Psoas muscle (tissue), 8 donors: Measurements from ENCODE around the gene SEPTIN3. TPM values are rescaled to one million over a fixed set of nuclear protein-coding genes. Genes with fewer than 3 reads are reported as not detected.

Experiments
- ATAC-seq, 4 donors: fragments of 200-7000 bp; cut with Tn5 transposase; one replicate each; pipeline ENCODE4 v1.9.1; 2020; ENCODE audit warnings: moderate library complexity in 3 of 4, mild to moderate bottlenecking in 2 of 4
- DNase-seq, 2 donors: peaks; one replicate each; pipeline ENCODE4 v3.0.0-alpha.2; 2020
- H3K27ac ChIP-seq: fragments of 200-600 bp; one replicate; pipeline ENCODE4 v1.8.0; 2022
- H3K27me3 ChIP-seq, 3 donors: fragments of 200-600 bp in 1 of 3; one replicate each; pipeline versions ENCODE4 v1.6.1 to v1.8.0; 2013 to 2022; ENCODE audit warnings: low read length in 2 of 3, mild to moderate bottlenecking in 2 of 3, moderate library complexity in 1 of 3; ENCODE audit not compliant: insufficient read depth in 3 of 3
- H3K36me3 ChIP-seq, 2 donors: fragments of 200-600 bp in 1 of 2; one replicate each; pipeline versions ENCODE4 v1.6.1 to v1.8.0; 2013 to 2022; ENCODE audit warnings: low read depth in 1 of 2, mild to moderate bottlenecking in 1 of 2, moderate library complexity in 1 of 2; ENCODE audit not compliant: insufficient read depth in 1 of 2
- H3K4me1 ChIP-seq: fragments of 200-600 bp; one replicate; pipeline ENCODE4 v1.8.0; 2022
- H3K4me3 ChIP-seq: fragments of 200-600 bp; one replicate; pipeline ENCODE4 v1.8.0; 2022; ENCODE audit warnings: mild to moderate bottlenecking
- H3K9me3 ChIP-seq: fragments of 200-600 bp; one replicate; pipeline ENCODE4 v1.8.0; 2022
- WGBS, 3 donors: extraction: QIAGEN DNeasy Blood & Tissue Kit; methylation state at CpG; one replicate each; pipeline versions ENCODE4 v1.1.6 to v1.1.7; 2013; 5-methylcytosine and 5-hydroxymethylcytosine counted together
- intact Hi-C, 2 donors: fragments of 100-400 bp; cut with DNase I; formaldehyde crosslinking; loops; one replicate each; pipeline versions ENCODE4 v1.11.0 to v1.14.2; 2022
- polyA plus RNA-seq, 3 donors: library from polyadenylated mRNA; stranded (reverse); fragments of 200-250 nt; gene quantifications; one replicate each; pipeline ENCODE4 v1.2.3, GENCODE V29; 2013
- total RNA-seq, 4 donors: library from RNA; stranded (reverse); fragmentation: NEBNext Ultra II Directional in 2 of 4; extraction: Animal tissue kit (Norgen Biotek cat#: 25700) in 2 of 4; gene quantifications; one replicate each; pipeline versions ENCODE4 v1.2.1 to v1.2.4, GENCODE V29; 2021 to 2023
- TF ChIP-seq, protein P1 (sequence below): fragments of 200-600 bp; IDR thresholded peaks from one replicate; pipeline ENCODE4 v1.8.0; 2022; ENCODE audit warnings: antibody characterized with exemption
- donor health status: healthy with polysubstance abuse.
- donor health status: DM: no; HTN: no; CAD: no; lungs with moderate emphysema.
- donor health status: Bipolar disorder and iron deficiency.
- donor health status: healthy.
- donor health status: DM: yes; HTN: yes; CAD: no.
- donor health status: DM: no; HTN: no; CAD: no.
- donor health status: DM: no; HTN: no; CAD: no.
- donor health status: DM: yes; HTN: yes; CAD: no.

The SEPTIN3 gene
- total and polyA plus RNA-seq, 7 donors = 0.03 to 0.14 (median 0.06) TPM; not detected in 3

DNA sequence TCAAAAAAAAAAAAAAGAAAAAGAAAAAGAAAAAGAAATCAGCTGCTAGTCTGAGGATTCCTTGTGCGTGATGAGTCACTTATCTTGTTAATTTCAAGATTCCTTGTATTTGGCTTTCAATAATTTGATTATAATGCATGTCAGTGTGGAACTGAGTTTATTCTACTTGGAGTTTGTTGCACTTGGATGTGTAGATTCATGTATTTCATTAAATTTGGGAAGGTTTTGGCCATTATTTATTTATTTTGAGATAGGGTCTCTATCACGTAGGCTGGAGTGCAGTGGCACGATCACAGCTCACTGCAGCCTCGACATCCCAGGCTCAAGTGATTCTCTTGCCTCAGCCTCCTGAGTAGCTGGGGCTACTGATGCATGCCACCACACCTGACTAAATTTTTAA, 44.1 kb downstream of the SEPTIN3 start:
- ATAC-seq (no peak), DNase-seq (no peak)
- intact Hi-C loops = no loop called here
- peaks cover 0 to 3% (median 0%) of the 10 kb centered on the region in 3 donors for H3K27me3 ChIP-seq
- H3K4me1 ChIP-seq = no peaks in the 10 kb centered on the region
- TF ChIP-seq, protein P1, sequence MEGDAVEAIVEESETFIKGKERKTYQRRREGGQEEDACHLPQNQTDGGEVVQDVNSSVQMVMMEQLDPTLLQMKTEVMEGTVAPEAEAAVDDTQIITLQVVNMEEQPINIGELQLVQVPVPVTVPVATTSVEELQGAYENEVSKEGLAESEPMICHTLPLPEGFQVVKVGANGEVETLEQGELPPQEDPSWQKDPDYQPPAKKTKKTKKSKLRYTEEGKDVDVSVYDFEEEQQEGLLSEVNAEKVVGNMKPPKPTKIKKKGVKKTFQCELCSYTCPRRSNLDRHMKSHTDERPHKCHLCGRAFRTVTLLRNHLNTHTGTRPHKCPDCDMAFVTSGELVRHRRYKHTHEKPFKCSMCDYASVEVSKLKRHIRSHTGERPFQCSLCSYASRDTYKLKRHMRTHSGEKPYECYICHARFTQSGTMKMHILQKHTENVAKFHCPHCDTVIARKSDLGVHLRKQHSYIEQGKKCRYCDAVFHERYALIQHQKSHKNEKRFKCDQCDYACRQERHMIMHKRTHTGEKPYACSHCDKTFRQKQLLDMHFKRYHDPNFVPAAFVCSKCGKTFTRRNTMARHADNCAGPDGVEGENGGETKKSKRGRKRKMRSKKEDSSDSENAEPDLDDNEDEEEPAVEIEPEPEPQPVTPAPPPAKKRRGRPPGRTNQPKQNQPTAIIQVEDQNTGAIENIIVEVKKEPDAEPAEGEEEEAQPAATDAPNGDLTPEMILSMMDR = no peak
- no peaks in the 10 kb centered on the region for H3K36me3 ChIP-seq
- H3K9me3 ChIP-seq = peaks cover 22% of the 10 kb centered on the region
- H3K4me3 ChIP-seq = no peak overlapping the region
- no peak overlapping the region for H3K27ac ChIP-seq
- 79 to 94% (median 90%) methylated on average over 4 of the region's 4 CpGs for WGBS, 3 donors

DNA sequence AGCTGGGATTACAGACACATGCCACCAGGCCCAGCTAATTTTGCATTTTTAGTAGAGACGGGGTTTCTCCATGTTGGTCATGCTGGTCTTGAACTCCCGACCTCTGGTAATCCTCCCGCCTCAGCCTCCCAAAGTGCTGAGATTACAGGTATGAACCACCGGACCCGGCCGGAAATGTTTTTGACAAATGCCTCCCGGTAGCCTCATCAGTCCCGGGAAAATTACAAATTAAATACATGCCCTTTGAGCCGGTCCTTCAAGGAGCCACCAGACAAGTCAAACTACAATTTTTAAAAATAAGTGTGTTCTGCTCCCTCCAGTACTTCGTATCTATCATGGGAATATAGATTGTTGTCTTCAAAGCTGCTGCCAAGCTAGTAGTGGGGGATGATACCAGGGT, 46.9 kb downstream of the SEPTIN3 start:
- Histone ChIP-seq H3K4me1 (no peaks in the 10 kb centered on the region), H3K9me3 (peaks cover 4% of the 10 kb centered on the region), H3K36me3 (no peaks in the 10 kb centered on the region), H3K27ac (no peak overlapping the region), H3K4me3 (no peak overlapping the region), H3K27me3 (peaks cover 0 to 3% (median 0%) of the 10 kb centered on the region in 3 donors)
- ATAC-seq = no peak
- TF ChIP-seq, protein P1 = no peak
- 70 to 81% (median 77%) methylated on average over 10 of the region's 10 CpGs for WGBS, 3 donors
- intact Hi-C loops = no loop called here
- no peak for DNase-seq

DNA sequence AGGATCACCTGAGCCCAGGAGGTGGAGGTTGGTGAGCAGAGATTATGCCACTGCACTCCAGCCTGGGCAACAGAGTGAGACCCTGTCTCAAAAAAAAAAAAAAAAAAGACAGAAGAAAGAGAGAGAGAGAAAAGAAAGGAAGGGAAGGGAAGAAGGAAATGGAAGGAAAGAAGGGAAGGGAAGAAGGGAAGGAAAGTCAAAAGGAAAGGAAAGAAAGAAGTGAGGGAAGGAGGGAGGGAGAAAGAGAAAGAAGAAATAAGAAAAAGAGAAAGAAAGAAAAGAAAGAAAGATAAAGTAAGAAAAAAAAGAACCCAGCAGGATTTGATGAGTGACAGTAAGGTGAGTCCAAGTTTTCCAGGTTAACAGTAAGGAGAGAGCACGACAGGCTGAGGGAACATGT, 49.0 kb downstream of the SEPTIN3 start:
- WGBS, 3 donors = 55 to 65% (median 57%) methylated on average over 1 of the region's 1 CpG
- no peak for DNase-seq
- Histone ChIP-seq H3K27ac (no peak overlapping the region), H3K36me3 (no peaks in the 10 kb centered on the region), H3K4me1 (no peaks in the 10 kb centered on the region), H3K9me3 (no peaks in the 10 kb centered on the region), H3K4me3 (no peak overlapping the region), H3K27me3 (peaks cover 0 to 3% (median 0%) of the 10 kb centered on the region in 3 donors)
- TF ChIP-seq, protein P1 = no peak
- intact Hi-C loops = no loop called here
- ATAC-seq = no peak

Other genes starting within 250 kb of the SEPTIN3 start
- 1 to 10 TPM; 2.8 to 7.7 (median 5.5) TPM for gene CCDC134, start 168.8 kb upstream of the SEPTIN3 start, total RNA-seq
- gene CCDC134, start 168.8 kb upstream of the SEPTIN3 start, polyA plus RNA-seq = 1 to 10 TPM; 2.2 to 7.8 (median 3.9) TPM
- 10 to 100 TPM; 36.3 to 47.0 (median 43.6) TPM for gene SREBF2, start 136.3 kb upstream of the SEPTIN3 start, total RNA-seq
- gene SREBF2, start 136.3 kb upstream of the SEPTIN3 start, polyA plus RNA-seq = 10 to 100 TPM; 21.0 to 24.1 (median 23.8) TPM
- under 1 TPM in 3 of 4 donors, not detected in 1; 0.15 to 0.26 (median 0.26) TPM for gene SHISA8, start 54.4 kb upstream of the SEPTIN3 start, total RNA-seq
- not detected for gene SHISA8, start 54.4 kb upstream of the SEPTIN3 start, polyA plus RNA-seq
- gene TNFRSF13C, start 42.6 kb upstream of the SEPTIN3 start, total RNA-seq = 1 to 10 TPM in 1 of 4 donors, under 1 TPM in 3; 0.20 to 1.4 (median 0.38) TPM
- under 1 TPM in 2 of 3 donors, not detected in 1; 0.01 to 0.05 TPM for gene TNFRSF13C, start 42.6 kb upstream of the SEPTIN3 start, polyA plus RNA-seq
- gene CENPM, start 22.3 kb upstream of the SEPTIN3 start, total RNA-seq = 1 to 10 TPM in 2 of 4 donors, under 1 TPM in 1, not detected in 1; 0.59 to 2.3 (median 1.5) TPM
- gene CENPM, start 22.3 kb upstream of the SEPTIN3 start, polyA plus RNA-seq = 1 to 10 TPM in 2 of 3 donors, under 1 TPM in 1; 0.52 to 1.2 (median 1.1) TPM
- gene WBP2NL, start 29.3 kb downstream of the SEPTIN3 start, total RNA-seq = 1 to 10 TPM in 1 of 4 donors, under 1 TPM in 3; 0.22 to 1.7 (median 0.48) TPM
- gene WBP2NL, start 29.3 kb downstream of the SEPTIN3 start, polyA plus RNA-seq = under 1 TPM in 2 of 3 donors, not detected in 1; 0.22 to 0.40 TPM
- gene NAGA, start 101.4 kb downstream of the SEPTIN3 start, total RNA-seq = 1 to 10 TPM; 5.2 to 8.5 (median 7.7) TPM
- gene NAGA, start 101.4 kb downstream of the SEPTIN3 start, polyA plus RNA-seq = 1 to 10 TPM; 5.3 to 7.3 (median 5.7) TPM
- gene PHETA2, start 104.8 kb downstream of the SEPTIN3 start, total RNA-seq = 1 to 10 TPM; 1.4 to 2.4 (median 2.1) TPM
- gene PHETA2, start 104.8 kb downstream of the SEPTIN3 start, polyA plus RNA-seq = 1 to 10 TPM; 2.0 to 2.3 (median 2.2) TPM
- 100 to 1,000 TPM; 117 to 164 (median 129) TPM for gene SMDT1, start 110.3 kb downstream of the SEPTIN3 start, total RNA-seq
- gene SMDT1, start 110.3 kb downstream of the SEPTIN3 start, polyA plus RNA-seq = 100 to 1,000 TPM; 117 to 198 (median 194) TPM
- gene NDUFA6, start 121.3 kb downstream of the SEPTIN3 start, total RNA-seq = 100 to 1,000 TPM; 149 to 181 (median 160) TPM
- gene NDUFA6, start 121.3 kb downstream of the SEPTIN3 start, polyA plus RNA-seq = 100 to 1,000 TPM; 242 to 253 (median 245) TPM
- under 1 TPM in 3 of 4 donors, not detected in 1; 0.13 to 0.44 (median 0.26) TPM for gene CYP2D6, start 161.4 kb downstream of the SEPTIN3 start, total RNA-seq
- gene CYP2D6, start 161.4 kb downstream of the SEPTIN3 start, polyA plus RNA-seq = under 1 TPM; 0.03 to 0.23 (median 0.19) TPM